Endometrial microvascular endothelial cells (primary cell): ENCODE results near the gene C10orf90. TPM values are rescaled to one million over a fixed set of nuclear protein-coding genes. Genes with fewer than 3 reads are reported as not detected.

Experiments
- in situ Hi-C: cut with HindIII; loops from 2 replicates; pipeline ENCODE4 v1.10.0; 2017; ENCODE audit warnings: low sequenced_read_pairs, low pct_unique_long_range_greater_than_20kb; ENCODE audit errors: inconsistent ontology term
- total RNA-seq: library from RNA; depleted of rRNA; stranded (reverse); fragments of >200 nt; gene quantifications from one replicate; pipeline ENCODE4 v1.2.3, GENCODE V29; 2015; ENCODE audit errors: inconsistent ontology term

Gene C10orf90
- total RNA-seq, 1 donor from 2014 or later = not detected

DNA sequence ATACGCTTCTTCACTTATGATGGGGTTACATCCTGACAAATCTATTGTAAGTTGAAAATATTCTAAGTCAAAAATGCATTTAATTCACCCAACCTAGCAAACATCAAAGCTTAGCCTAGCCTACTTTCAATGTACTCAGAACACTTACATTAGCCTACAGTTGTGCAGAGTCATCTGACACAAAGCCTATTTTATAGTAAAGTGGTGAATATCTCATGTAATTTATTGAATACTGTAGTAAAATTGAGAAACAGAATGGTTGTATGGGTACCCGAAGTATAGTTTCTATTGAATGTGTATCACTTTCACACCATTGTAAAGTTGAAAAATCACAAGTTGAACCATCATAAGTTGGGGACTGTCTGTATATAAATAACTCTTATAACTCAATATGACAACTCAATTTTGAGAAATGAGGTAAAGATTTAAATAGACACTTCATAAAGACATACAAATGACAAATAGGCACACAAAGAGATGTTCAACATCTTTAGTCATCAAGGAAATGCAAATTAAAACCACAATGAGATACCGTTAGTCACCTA, 73.9 kb downstream of the C10orf90 start:
- in situ Hi-C loops = no loop called here

DNA sequence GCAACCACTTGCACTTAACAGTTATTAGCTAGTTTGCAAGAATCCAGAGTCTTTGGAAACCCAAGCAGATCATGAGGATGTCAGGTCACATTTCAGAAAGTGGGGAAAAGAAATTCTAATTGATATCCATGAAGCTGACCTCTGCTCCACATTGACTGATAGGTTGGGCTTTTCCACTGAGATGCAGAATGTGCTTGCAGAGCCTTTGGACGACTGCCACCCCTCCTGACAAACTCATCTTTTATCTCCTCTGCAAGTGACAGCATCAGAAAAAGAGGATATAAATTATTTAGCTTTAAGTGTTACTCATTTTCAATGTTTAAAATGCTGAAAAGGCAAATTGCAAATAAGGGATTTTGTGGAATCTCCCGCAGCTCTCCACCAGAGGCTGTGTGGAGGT, 75.3 kb downstream of the C10orf90 start:
- in situ Hi-C loops = no loop called here

DNA sequence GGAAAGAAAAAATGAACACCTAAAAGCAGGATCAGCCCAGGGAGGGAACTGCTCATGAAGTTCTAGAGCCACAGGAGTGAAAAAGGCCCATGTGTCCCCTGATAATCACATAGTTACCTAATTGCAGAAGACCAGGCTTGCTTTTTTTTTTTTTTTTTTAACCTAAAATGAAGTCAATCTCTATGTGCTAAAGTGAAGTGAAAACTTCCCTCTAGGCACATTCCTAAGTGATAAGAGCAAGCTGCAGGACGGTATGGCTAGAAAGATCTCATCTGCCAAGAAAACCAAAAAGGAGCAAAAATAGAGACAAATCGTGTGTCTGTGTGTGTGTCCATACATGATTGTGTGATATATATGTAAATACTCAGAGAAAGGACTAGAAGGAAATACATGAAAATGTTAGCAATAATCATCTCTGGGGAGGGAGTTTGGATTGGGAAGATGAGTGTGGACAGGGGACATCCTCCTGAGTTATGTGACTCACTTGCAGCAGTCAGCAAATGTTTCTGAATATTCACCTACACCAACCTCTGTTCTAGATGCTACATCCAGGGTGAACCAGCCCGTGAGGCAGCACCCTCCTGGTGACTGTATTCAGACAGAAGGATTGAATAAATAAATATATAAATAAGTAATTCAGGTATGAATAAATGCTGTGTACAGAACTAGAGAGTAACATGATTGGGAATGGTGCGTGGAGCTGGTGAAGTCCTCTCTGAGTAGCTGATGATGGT, 76.4 kb downstream of the C10orf90 start:
- in situ Hi-C loops = no loop called here

DNA sequence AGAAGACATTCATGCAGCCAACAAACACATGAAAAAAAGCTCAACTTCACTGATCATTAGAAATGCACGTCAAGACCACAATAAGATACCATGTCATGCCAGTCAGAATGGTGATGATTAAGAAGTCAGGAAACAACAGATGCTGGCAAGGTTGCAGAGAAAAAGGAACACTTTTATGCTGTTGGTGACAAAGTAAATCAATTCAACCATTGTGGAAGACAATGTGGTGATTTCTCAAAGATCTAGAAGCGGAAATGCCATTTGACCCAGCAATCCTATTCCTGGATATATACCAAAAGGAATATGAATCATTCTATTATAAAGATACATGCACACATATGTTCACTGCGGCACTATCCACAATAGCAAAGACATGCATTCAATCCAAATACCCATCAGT, 77.6 kb downstream of the C10orf90 start:
- in situ Hi-C loops = no loop called here

DNA sequence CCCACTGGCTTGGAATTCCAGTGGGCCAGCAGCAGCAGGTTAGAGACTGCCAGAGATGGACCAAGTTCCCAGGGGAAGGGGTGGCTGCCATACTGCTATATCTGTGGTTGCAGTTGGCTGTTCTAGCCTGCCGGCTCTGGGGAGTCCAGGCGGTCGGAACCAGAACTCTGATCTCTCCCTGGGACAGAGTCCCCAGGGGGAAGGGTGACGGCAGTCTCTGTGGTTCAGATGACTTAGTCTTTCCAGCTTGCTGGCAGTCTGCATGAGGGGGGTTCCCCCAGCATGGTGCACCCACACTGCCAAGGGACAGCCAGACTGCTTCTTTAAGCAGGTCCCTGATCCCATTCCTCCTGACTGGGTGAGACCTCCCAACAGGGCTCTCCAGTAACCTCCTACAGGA, 82.5 kb downstream of the C10orf90 start:
- in situ Hi-C loops = no loop called here

DNA sequence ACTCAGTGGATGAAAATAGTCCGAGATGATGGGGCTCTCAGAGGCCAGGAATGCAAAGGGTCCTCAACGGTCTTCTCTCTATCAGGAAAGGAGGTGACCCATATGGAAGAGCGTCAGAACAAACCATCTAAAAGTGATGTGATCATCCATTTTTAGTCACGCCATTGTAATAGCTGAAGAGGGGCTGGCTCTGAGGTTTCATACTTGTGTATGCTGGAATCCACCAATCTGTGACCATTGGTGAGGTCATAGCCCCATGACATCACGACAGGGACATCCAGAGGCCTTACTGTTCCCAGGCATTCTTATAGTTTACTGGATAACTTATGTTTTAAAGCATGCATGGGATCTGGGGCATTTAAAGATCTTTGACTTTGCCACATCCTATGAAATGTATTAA, 83.6 kb downstream of the C10orf90 start:
- in situ Hi-C loops = no loop called here

DNA sequence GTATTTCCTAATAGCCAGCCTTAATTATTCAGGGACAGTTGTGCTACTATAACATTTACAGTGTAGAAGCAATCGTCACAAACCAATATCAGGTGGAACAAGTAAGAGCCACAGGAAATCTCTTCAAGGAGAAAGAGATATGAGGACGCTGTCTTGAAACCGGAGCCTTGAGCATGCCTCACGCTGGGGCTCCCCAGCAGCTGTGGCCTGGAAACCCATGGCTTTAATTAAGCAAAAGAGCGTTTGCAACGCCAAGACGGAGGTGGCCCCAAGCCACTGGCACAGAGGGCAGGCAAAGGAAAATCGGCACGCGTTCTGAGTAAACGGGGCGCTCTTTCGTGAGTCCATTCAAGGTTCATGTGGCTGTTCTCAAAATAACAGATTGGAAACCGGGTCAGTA, 84.4 kb downstream of the C10orf90 start:
- in situ Hi-C loops = no loop called here

DNA sequence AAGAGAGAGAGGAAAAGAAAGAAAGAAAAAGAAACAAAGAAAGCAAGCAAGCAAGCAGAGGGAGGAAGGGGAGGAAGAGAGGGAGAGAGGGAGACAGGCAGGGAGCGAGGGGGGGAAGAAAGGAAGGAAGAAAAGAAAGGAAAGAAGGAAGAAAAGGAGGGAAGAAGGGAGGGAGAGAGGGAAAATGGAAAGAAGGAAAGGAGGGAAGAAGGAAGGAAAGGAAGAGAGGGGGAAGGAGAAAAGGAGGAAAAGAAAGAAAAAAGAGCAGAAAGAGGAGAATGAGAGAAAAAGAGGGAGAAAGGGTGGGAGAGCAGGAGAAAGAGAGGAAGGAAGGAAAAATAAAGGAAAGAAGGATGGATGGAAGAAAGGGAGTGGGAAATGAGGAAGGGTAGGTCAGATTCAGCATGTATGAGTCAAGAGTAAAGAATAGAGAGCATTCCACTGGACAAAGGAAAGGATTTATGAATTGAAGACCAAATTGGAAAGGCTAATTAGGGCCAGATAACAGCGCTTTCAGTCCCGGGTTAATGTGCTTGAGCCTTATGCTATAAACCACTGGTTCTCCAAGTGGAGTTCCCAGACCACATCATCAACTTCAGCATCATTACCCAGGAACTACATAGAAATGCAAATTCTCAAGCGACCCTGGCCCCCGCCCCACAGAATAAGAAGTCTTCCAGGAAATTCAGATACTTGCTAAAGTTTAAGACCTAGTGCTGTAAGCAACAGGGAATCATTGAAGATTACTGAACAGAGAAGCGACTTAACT, 85.1 kb downstream of the C10orf90 start:
- in situ Hi-C loops = no loop called here

DNA sequence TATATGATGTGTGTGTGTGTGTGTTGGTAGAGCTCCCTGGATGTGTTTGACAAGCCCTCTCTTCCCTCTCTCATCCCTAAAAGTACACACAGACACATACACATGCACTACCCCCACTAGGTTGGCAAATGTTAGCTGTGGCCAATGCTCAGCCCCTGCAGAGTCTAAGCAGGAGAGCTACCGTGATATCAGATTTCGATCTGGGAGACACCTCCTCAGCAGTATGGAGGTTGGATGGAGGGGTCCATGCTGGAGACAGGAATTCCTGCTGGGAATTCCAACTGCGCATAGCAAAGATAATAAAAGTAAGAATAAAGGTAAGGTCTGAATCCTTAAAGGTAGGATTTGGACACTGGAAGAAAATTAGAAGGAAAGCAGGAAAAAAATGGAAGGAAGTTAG, 85.7 kb downstream of the C10orf90 start:
- in situ Hi-C loops = no loop called here

DNA sequence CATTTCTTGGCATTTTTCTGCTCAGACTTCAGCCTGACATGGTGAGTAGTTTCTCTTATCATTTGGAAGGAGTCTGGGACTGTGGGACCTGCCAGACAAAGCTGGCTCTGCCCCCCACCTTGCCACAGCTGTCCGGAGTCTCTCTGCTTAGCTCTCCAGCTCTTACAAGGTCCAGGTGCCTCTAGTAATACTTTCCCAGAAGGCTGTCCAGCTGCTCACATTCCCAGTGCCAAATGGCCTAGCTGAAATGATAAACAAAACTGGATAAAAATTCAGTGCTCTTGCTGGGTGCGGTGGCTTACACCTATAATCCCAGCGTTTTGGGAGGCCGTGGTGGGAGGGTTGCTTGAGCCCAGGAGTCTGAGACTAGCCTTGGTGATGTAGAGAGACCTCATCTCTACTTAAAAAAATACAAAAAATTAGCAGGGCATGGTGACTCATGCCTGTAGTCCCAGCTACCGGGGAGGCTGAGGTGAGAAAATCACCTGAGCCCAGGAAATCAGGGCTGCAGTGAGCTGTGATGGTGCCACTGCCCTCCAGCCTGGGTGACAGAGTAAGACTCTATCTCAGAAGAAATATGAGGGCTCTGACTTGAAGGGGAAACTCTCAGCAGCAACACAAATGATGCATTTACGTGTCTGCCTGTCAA, 86.8 kb downstream of the C10orf90 start:
- in situ Hi-C loops = no loop called here

DNA sequence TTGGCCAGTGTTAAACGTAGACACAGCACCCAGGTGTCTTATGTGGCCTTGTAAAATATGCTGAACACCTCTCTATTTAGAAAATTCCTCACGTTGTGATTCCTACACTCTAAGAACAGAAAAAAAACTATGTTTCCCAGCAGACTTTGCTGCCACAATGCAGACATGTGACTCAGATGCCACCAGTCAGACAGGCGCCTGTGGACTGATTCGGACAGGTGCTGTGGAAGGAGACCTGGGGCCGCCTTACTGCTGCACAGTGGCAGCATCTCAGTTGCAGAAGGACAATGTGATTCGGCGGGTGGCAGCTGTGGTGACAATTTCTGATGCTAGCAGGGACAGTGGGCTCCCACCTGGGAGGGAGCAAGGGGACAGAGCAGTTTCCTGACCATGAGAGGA, 88.8 kb downstream of the C10orf90 start:
- in situ Hi-C loops = no loop called here

DNA sequence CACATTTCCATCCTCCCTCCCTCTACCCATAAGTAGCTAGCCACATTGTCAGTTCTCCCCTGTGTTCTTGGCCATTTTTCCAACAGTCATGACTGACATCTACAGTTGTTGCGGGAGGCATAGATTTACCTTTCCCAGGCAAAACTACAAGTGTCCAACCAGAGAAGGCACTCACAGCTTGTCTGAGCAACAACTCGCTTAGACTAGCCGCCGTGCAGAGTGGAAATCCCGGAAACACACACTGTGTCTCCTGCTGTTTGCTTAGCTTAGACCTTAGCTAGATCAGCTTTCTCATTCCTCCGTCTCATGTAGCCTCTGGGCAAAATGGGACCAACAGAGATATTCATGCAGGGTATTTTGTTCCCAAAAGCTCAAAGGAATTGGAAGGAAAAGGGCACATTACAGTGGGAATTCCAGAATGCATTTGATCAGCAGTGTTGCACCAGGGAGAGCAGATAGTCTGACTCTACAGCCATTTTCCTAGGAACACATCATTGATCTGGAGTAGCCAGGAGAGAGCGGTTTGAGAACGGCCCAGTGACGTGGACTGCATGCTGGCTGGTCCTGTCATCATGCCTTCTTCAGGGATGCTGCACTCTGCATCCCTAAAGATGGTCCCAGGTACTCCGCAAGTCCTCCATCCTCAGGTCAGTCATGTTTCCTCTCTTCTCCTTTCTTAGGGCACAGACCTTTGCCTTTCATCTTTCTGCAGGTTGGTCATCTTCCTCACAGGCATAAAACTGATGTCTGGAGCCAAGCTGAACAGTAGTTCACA, 89.4 kb downstream of the C10orf90 start:
- in situ Hi-C loops = no loop called here

DNA sequence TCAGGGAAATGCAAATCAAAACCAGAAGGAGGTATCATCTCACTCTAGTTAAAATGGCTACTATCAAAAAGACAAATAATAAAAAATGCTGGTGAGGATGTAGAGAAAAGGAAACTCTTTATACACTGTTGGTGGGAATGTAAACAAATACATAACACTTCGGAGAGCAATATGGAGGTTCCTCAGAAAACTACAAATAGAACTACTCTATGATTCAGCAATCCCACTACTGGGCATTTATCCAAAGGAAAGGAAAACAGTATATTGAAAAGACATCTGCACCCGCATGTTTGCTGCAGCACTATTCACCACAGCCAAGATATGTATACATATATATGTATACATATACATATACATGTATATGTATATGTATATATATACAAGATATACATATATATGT, 94.2 kb downstream of the C10orf90 start:
- in situ Hi-C loops = no loop called here

DNA sequence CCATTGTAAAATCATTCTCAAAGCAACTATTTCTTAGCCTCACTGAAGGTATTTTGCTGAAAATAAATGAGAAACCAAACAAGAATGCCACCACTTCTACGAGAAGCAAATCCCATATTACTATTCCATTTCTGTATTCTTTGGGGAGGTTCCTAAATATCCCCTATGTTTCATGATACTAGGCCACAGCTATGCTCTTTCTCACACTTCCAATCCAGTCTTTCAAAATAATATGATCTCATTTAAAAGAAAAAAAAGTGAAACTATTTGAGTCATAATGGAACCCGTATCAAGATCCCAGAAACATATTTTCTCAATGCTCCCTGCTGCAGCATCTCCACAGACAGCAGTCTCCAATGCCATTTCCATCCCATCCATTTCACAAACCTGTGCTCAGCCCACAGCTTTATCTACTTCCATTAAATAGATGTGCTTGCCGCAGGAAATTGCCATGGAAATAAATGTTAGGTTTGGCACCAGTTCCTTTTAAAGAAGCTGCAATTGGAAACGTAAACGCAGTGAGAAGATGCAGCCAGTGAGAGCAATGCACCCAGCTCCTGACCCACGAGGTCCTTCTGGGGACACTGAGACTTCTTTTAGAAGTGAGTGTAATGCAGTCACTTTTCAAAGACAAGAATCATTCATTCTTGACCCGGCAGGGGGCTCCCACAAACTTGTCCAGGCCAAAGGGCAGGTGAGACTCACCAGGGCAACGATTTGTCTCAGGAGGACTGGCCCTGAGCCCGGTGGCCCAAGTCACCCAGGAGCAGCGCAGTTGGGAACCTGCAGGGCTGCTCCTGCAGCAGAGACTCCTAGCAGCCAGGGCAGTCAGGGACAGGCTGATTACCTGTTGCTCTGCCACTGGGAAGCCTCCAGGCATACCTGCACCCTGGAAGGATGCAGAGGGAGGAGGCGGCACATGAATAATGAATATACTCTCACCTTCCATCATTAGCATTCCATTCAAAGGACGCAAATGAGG, 99.6 kb downstream of the C10orf90 start:
- in situ Hi-C loops = no loop called here

DNA sequence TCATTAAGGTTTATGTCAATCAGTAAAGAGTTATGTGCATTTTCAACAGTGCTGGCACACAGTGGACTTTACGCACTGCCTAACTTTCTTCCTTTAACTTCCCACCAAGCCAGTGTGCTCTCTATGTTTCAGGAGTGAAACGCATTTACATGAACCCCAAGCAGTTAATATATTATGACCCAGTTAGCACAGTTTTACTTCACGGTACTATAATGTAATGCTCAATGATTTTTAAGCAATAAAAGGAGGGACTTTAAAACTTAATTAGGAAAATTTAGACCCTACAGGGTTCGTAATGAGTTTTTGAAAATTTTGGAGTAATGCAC, 100.3 kb downstream of the C10orf90 start:
- in situ Hi-C loops = no loop called here

DNA sequence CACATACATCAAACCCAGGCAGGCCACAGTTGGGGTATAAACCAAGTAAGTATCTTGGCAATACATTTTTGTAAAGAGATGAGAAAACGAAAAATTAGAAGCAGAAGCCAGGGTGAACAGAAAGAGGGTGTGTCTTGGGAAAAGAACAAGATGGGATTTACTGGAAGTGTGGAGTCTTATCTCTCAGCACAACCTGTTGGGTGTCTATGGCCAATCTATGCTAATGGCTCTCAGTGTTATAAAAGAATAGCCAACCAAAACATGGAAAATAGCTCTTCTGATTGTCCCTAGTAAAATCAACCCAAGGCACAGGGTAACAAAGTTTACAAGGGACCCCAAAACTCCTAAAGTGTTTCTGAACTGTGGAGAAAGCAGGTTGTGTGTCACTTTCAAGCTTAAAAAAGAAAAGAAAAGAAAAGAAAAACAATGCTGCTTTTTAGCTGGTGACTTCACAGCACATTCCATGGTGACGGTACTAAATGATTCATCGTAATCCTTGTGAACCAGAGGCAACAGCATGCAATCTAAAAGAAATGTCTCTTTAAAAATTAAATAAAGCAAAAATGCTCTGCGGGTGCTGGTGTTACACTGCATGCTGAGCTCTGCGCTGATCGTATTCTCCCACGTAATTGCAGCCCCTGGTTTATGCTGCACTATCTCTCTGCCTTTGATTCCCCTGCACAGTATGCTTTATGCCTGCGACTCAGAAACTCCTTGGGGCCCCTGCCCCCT, 100.8 kb downstream of the C10orf90 start:
- in situ Hi-C loops = no loop called here

DNA sequence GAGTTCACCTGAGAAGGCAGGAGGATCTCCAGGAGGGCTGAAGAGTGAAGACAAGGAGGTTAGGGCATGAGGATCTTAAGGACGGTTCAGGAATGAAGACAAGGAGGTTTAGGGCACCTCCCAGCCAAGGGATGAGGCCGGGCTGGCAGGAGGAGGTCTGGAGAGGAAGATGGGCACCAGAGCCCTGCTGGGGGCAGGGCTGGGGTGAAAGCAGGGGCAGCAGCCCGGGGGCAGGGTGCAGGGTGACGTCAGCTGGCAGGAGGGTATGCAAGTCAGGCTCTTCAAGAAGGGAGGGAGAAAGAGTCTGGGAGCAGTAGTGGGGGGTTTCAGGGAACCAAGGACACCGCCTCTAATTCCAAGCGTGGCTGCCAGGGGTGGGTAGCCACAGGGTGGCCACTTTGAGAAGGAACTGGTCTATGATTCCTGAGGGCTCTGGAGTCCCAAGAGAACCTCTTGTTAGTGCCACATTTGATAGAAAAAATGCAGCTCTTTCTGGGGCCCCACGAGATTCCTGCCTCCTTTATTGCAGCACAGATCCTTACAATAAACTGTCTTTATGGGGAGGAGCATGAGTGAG, 101.6 kb downstream of the C10orf90 start:
- in situ Hi-C loops = no loop called here
